Epithelial cell of esophagus (primary cell): ENCODE results near the gene HARS2.
"Not testable (repeated sequence)": the region's sequence is repeated elsewhere in the genome, so short reads cannot be mapped to it uniquely, and the experiment has no call there.

Source experiments
- DNase-seq: peaks from one replicate; pipeline ENCODE4 v3.0.0; 2010; ENCODE audit warnings: low read depth
- H3K4me3 ChIP-seq: 2 replicates; pipeline ENCODE4 v1.5.1; 2011; ENCODE audit warnings: mild to moderate bottlenecking, low read length, control low read depth
- CTCF ChIP-seq: IDR thresholded peaks from 2 replicates; pipeline ENCODE4 v1.5.1; 2011; ENCODE audit warnings: low read depth, mild to moderate bottlenecking, low read length, control low read depth, inconsistent platforms; ENCODE audit not compliant: insufficient read depth; ENCODE audit errors: missing control alignments

The HARS2 gene

DNA sequence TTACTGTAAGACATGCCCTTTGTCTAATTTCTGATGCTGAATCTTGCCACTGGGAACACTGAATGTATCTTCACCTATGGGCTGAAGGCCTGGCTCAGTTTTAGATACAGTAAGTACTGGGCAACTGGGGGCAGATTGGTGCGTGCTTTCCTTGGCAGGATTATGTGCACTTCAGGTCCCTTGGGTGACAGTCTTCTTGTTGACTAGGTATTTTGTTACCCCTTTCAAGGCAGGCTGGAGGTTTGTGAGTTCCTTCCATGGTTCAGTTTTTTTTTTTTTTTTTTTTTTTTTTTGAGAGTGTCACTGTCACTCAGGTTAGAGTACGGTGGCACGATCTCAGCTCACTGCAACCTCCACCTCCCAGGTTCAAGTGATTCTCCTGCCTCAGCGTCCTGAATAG is 16.6 kb downstream of the HARS2 start:
- no peak overlapping the region for H3K4me3 ChIP-seq
- no peak for DNase-seq
- no peak for TF ChIP-seq CTCF

DNA sequence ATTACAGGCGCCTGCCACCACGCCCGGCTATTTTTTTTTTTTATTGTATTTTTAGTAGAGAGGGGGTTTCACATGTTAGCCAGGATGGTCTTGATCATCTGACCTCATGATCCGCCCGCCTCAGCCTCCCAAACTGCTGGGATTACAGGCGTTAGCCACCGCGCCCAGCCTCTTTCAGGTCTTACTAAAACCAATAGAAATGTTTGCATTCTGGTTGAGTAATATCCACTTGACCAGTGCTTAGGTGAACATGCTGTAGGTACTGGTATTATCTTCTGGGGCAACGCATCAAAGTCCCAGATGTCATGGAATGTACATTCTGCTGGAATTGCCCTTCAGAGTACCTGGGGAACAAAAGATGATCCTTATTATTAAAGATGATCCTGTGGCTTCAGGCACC is 17.5 kb downstream of the HARS2 start:
- DNase-seq, H3K4me3 ChIP-seq: not testable (repeated sequence)

GRCh38 chr5:140710899-140711552 is 19.8 kb downstream of the HARS2 start:
- TF ChIP-seq CTCF: no peak
- DNase-seq: peak; percentile 97
- H3K4me3 ChIP-seq: peak overlapping the region; percentile 84

DNA sequence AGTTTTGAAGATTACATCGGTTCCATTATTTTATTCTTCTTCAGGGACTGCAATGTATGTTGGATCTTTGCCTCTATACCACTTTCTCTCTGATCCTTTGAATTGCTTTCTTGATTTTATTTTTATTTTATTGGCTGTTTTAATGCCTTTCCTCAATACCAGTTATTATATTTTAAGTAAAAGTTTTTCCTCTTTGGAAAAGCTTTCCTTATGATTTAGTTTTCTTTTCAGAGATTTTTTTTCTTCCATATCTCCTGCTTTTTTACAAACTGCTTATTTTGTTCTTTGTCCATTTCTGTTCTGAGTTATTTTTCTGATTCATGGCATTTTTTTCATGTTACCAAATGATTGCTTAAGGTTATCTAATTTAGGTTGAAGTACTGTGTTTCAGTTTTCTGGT is 20.5 kb downstream of the HARS2 start:
- no peak for TF ChIP-seq CTCF
- no peak for DNase-seq
- H3K4me3 ChIP-seq: no peak overlapping the region

DNA sequence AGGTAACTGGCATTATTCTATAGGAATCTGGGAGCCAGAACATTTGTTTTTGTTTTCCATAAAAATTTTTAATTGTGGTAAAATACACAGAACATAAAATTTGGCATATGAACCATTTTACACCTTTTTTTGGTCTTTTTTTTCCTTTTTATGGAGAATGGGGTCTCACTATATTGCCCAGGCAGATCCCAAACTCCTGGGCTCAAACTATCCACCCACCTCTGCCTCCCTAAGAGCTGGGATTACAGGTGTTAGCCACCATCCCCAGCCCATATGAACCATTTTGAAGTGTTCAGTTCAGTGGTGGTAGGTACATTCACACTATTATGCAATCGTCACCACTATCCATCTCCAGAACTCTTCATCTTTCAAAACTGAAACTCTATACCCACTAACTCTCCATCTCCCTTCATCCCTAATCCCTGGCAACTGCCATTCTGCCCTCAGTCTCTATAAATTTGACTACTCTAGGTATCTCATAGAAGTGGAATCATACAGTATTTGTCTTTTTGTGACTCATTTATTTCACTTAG is 22.4 kb downstream of the HARS2 start:
- no peak for TF ChIP-seq CTCF
- no peak overlapping the region for H3K4me3 ChIP-seq
- no peak for DNase-seq

DNA sequence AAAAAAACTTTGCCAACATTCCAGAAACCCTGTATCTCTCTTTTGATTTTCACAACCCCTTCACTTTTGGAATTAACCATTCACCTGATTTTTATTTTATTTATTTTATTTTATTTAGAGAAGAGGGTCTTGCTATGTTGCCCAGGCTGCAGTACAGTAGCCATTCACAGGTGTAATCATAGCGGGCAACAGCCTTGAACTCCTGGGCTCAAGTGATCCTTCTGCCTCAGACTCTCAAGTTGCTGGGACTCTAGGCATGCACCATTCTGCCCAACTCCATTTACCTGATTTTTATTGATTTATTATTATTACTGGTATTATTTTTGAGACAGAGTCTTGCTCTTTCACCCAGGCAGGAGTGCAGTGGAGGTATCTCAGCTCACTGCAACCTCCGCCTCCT is 25.0 kb downstream of the HARS2 start:
- not testable (repeated sequence) for DNase-seq, H3K4me3 ChIP-seq

- TF ChIP-seq CTCF: no peak
- no peak for DNase-seq
- peak overlapping the region; percentile 27 for H3K4me3 ChIP-seq
Measured at GRCh38 chr5:140718266-140718592, 27.0 kb downstream of the HARS2 start.

DNA sequence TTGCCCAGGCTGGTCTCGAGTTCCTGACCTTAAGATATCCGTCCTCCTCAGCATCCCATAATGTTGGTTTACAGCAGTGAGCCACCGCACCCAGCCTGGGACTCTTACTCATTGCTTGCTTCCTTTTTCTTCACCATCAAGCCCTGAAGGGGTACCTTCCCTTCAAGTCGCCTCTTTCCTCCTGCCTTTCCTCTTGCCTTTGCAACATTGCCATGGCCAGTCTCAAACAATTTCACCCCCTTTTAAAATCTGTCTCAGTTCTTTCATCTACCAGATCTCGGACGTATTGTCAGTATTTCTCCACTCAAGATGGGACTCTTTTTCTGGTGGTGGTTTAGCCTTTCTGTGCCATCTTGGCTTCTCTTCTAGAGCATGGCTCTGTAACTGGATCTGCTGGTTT is 29.5 kb downstream of the HARS2 start:
- not testable (repeated sequence) for H3K4me3 ChIP-seq
- DNase-seq: peak; percentile 27

- not testable (repeated sequence) for H3K4me3 ChIP-seq, DNase-seq
Measured at GRCh38 chr5:140721395-140721794, 30.1 kb downstream of the HARS2 start.
